Measurements from ENCODE around the gene CYTH4. TPM values are rescaled to one million over a fixed set of nuclear protein-coding genes. Genes with fewer than 3 reads are reported as not detected.

The CYTH4 gene
- total RNA-seq, 1 donor from 2014 or later = 57.1 TPM

DNA sequence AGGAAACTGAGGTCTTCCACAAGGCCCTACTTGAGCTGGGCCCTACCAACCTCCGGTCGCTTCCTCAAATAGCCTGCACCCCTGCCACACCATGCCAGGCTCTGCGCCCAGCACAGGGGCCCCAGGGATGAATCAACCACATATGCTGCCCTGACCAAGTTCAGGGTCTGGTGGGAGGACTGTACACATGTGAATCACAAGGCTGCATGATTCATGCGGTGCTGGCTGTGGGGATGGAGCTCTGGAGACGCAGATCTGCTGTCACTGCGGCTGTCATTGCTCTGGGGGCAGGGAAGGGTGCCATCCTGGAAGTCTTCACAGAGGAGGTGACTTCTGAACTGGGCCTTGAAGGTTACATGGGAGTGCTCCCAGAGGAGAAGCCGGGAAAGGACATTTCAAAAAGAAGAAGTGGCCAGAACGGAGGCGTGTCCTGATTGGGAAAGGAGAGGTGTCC, 21.5 kb downstream of the CYTH4 start:
- H3K27ac Mint-ChIP-seq = peak overlapping the region; percentile 94
- peaks cover 81% of the 10 kb centered on the region for H3K4me1 Mint-ChIP-seq (ENCODE audit: low read depth)
- H3K36me3 Mint-ChIP-seq (ENCODE audit: low read depth) = peaks cover 57% of the 10 kb centered on the region
- peak overlapping the region; percentile 69 for H3K4me3 Mint-ChIP-seq
- no peaks in the 10 kb centered on the region for H3K27me3 Mint-ChIP-seq (ENCODE audit: insufficient read depth)
- H3K9me3 Mint-ChIP-seq = no peaks in the 10 kb centered on the region
- intact Hi-C loops (cut with micrococcal nuclease) = no loop called here
- DNase-seq (ENCODE audit: low spot score) = peak; percentile 29

DNA sequence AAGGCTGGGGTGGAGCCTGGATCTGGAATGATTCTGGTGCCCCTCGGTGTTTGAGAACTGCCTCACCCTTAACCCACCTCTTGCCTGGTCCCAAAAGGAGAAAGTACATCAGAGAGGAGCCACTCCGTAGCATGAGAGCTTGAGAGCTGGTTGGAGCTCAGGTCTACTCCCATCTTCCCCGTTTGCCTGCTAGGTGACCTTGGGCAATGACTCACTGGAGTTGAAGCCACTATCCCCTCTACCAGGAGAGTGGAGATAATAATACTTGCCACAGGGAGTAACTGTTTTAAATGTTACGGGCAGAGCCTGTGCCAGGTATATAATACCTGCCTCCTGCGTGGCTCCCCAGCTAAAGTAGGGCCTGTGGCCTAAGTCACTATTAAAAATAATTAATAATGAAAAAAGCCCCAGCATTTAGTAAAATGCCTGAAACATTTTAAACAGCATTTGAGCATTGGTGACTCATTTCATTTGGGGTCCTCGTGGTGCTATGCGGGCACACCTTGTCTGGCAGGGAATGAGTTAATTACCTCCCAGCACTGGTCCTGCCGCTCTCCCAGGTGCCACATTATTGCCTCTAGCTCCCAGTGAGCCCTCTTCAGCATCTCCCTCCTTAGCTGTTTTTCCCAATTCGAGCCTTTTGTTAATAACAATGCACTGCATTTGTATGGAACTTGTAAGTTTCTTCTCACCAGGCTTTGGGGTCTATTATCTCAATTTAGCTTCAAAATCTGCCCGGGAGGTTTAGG, 22.5 kb downstream of the CYTH4 start:
- intact Hi-C loops (cut with micrococcal nuclease) = no loop called here

DNA sequence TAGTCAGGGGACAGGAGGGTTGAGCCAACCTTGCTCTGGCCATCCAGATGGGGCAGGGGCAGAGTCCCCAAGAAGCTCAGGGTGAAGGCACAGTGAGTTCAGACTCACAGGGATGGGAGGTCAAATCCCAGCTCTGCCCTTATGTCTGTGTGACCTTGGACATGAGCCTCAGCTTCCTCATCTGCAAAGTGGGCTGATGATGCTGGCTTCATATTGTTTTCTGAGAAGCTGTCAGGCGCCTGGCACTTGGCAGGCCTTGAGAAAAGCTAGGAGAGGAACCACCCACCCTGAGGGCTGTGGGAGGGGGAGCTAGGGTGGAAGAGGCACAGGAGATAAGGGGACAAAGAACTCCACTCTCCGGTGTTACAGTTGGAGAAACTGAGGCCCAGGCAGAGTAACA, 23.6 kb downstream of the CYTH4 start:
- H3K4me1 Mint-ChIP-seq (ENCODE audit: low read depth) = peaks cover 83% of the 10 kb centered on the region

More for the DNA sequence above, 22.5 kb downstream of the CYTH4 start:
- Mint-ChIP-seq H3K9me3 (no peaks in the 10 kb centered on the region), H3K27me3 (ENCODE audit: insufficient read depth) (no peaks in the 10 kb centered on the region), H3K4me1 (ENCODE audit: low read depth) (peaks cover 84% of the 10 kb centered on the region), H3K4me3 (no peak overlapping the region), H3K27ac (peak overlapping the region; percentile 100), H3K36me3 (ENCODE audit: low read depth) (peaks cover 65% of the 10 kb centered on the region)
- DNase-seq (ENCODE audit: low spot score) = no peak

DNA sequence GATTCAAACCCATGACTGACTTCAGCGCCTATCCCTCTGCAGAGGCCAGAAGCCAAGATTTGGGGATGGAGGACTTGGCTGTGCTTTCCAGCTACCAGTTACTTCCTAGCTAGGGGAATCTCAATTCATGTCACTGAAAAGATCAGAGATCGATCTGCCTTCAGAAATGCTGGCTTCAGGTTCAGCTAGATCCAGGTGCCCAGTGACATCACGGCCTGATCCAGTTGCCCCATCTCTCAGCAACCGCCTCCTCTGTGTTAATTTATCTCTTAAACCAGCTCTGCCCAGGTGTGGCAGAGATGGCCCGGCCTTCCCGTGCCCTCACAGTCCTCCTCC, 24.2 kb downstream of the CYTH4 start:
- Mint-ChIP-seq H3K9me3 (no peaks in the 10 kb centered on the region), H3K4me3 (peak overlapping the region; percentile 72), H3K27me3 (ENCODE audit: insufficient read depth) (no peaks in the 10 kb centered on the region), H3K36me3 (ENCODE audit: low read depth) (peaks cover 63% of the 10 kb centered on the region), H3K4me1 (ENCODE audit: low read depth) (peaks cover 81% of the 10 kb centered on the region), H3K27ac (peak overlapping the region; percentile 100)
- intact Hi-C loops (cut with micrococcal nuclease) = loop anchor here (1.0 kb wide), 2 partner anchors 8 to 144 kb away; no protein-coding TSS in a partner anchor
- DNase-seq (ENCODE audit: low spot score) = no peak

More for the DNA sequence above, 23.6 kb downstream of the CYTH4 start:
- DNase-seq (ENCODE audit: low spot score) = no peak
- peaks cover 64% of the 10 kb centered on the region for H3K36me3 Mint-ChIP-seq (ENCODE audit: low read depth)
- no peak overlapping the region for H3K4me3 Mint-ChIP-seq
- H3K27me3 Mint-ChIP-seq (ENCODE audit: insufficient read depth) = no peaks in the 10 kb centered on the region
- H3K27ac Mint-ChIP-seq = peak overlapping the region; percentile 100
- intact Hi-C loops (cut with micrococcal nuclease) = loop anchor here (1.0 kb wide), 2 partner anchors 8 to 144 kb away; no protein-coding TSS in a partner anchor
- H3K9me3 Mint-ChIP-seq = no peaks in the 10 kb centered on the region

DNA sequence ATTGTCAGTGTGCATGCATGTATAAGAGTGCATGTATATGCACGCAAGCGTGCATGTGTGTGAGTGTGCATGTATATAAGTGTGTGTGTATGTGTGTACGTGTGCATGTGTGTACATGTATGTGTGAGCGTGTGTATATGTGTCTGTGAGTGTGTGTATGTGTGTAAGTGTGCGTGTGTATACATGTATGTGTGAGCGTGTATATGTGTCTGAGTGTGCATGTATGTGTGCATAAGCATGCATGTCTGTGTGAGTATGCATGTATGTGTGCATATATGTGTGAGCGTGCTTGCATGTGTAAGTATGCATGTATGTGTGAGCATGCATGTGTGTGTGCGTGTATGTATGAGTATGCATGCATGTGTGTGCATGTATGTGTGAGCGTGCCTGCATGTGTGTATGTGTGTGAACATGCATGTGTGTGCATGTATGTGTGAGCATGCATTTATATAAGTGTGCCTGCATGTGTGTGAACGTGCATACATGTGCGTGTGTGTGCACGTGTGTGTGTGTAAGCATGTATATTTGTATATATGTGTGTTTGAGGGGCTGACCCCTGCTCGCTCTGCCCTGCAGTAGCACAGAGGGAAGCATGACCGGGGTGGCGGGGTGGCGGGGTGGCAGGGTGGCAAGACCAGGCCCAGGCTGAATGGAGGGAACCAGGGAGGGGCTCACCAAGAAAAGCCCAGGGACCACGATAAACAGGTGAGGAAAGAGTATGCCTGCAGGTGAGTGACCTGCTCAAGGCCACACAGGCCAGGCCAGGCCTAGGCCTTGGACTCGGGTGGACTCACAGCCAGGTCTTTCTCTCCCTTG, 26.3 kb downstream of the CYTH4 start:
- Mint-ChIP-seq H3K9me3 (no peaks in the 10 kb centered on the region), H3K4me3 (peak overlapping the region; percentile 72), H3K4me1 (ENCODE audit: low read depth) (peaks cover 80% of the 10 kb centered on the region), H3K36me3 (ENCODE audit: low read depth) (peaks cover 61% of the 10 kb centered on the region), H3K27ac (peak overlapping the region; percentile 100), H3K27me3 (ENCODE audit: insufficient read depth) (no peaks in the 10 kb centered on the region)
- intact Hi-C loops (cut with micrococcal nuclease) = no loop called here
- no peak for DNase-seq (ENCODE audit: low spot score)

DNA sequence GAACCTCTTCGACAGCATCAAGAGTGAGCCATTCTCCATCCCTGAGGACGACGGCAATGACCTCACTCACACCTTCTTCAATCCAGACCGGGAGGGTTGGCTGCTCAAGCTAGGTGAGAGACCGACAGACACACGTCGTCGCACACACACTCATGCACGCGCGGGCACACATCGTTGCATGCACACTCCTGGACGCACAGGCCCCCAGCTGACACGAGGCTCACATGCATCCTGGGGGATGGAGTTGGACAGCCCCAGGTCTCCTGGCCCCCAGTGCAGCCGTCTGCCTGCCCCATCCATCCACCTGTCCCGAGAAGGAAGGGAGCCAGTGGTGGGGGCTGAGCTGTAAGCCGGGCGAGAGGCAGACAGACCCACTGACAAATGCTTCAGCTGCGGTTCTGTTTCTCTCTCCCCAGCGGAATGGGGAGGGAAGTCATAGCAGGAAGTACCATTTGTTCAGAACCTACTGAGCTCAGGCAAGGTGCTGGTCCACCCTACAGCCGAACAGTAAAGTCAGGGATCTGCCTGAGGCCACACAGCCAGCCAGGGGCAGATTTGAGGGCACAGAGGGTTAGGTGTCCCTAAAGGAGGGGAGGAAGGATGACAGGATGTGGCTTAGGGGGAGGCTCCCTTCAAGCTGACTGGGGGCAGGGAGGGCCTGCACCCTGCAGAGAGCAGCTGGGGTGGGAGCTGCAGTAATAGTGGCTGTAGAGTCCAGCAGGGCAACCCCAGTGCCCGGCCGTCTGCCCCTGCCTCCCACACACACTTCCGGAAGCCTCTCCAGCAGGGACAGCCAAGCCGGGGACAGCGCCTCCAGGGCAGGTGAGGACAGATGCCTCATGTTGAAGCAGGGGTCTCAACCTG, 27.1 kb downstream of the CYTH4 start:
- intact Hi-C loops (cut with micrococcal nuclease) = no loop called here
- Mint-ChIP-seq H3K4me1 (ENCODE audit: low read depth) (peaks cover 82% of the 10 kb centered on the region), H3K4me3 (peak overlapping the region; percentile 69), H3K27ac (peak overlapping the region; percentile 70), H3K27me3 (ENCODE audit: insufficient read depth) (no peaks in the 10 kb centered on the region), H3K36me3 (ENCODE audit: low read depth) (peaks cover 55% of the 10 kb centered on the region), H3K9me3 (no peaks in the 10 kb centered on the region)
- peak; percentile 59 for DNase-seq (ENCODE audit: low spot score)

DNA sequence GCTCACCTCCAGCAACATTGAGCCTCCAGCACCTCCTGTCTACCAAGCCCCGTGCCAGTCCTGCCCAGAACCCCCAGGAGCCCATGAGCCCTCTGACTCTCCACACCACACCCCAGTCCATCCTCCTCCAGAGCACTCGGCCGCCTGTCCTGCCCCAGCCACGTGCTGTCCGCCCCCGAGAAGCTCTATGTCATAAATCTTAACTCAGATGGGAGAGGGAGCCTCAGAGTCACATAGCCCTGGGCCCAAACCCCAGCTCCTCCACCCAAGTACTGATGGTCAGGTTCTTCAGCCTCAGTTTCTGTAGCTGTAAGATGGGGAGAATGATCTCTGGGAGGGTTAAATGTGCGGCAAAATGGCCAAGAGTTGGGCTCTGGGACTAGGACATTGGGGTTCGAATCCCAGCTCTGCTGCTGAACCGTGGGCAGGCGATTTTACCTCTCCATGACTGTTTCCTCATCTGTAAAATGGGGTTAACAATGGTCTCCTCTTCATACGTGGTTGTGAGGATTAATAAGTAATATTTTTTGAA, 27.8 kb downstream of the CYTH4 start:
- no peak for DNase-seq (ENCODE audit: low spot score)
- Mint-ChIP-seq H3K27ac (peak overlapping the region; percentile 70), H3K9me3 (no peaks in the 10 kb centered on the region), H3K4me3 (peak overlapping the region; percentile 69), H3K36me3 (ENCODE audit: low read depth) (peaks cover 54% of the 10 kb centered on the region), H3K27me3 (ENCODE audit: insufficient read depth) (no peaks in the 10 kb centered on the region), H3K4me1 (ENCODE audit: low read depth) (peaks cover 88% of the 10 kb centered on the region)
- intact Hi-C loops (cut with micrococcal nuclease) = no loop called here

DNA sequence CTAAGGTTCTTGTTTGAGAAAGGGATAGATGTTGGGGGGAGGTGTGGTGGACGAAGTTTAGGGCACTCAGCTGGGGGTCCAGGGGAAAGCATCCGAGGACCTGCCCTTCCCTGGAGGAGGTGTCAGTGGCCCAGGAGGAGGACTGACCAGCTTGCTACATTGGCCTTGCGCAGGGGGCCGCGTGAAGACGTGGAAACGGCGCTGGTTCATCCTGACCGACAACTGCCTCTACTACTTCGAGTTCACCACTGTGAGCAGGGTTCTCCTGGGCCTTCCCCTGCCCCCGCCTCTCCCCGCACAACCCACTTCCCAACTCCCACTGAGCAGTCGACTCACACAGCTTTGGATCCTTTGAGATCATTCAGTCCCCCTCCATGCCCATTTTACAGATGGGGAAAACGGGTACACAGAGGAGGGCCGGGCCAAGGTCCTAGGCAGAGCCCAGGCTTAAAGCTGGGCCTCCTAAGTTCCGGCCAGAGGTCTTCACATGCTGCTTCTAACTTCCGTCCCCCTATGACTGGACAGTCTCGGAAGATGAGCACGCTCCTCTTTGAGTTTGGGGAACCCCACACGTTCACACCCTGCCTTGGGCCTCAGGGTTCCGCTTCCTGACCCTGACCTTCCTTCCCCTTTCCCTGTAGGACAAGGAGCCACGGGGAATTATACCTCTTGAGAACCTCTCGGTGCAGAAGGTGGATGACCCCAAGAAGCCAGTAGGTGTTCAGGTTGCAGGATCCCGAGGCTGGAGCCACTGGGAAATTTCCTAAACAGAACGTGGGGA, 28.7 kb downstream of the CYTH4 start:
- no peaks in the 10 kb centered on the region for H3K9me3 Mint-ChIP-seq
- H3K4me3 Mint-ChIP-seq = no peak overlapping the region
- intact Hi-C loops (cut with micrococcal nuclease) = no loop called here
- H3K27ac Mint-ChIP-seq = no peak overlapping the region
- no peak for DNase-seq (ENCODE audit: low spot score)
- peaks cover 47% of the 10 kb centered on the region for H3K36me3 Mint-ChIP-seq (ENCODE audit: low read depth)
- H3K27me3 Mint-ChIP-seq (ENCODE audit: insufficient read depth) = no peaks in the 10 kb centered on the region
- H3K4me1 Mint-ChIP-seq (ENCODE audit: low read depth) = peaks cover 83% of the 10 kb centered on the region

DNA sequence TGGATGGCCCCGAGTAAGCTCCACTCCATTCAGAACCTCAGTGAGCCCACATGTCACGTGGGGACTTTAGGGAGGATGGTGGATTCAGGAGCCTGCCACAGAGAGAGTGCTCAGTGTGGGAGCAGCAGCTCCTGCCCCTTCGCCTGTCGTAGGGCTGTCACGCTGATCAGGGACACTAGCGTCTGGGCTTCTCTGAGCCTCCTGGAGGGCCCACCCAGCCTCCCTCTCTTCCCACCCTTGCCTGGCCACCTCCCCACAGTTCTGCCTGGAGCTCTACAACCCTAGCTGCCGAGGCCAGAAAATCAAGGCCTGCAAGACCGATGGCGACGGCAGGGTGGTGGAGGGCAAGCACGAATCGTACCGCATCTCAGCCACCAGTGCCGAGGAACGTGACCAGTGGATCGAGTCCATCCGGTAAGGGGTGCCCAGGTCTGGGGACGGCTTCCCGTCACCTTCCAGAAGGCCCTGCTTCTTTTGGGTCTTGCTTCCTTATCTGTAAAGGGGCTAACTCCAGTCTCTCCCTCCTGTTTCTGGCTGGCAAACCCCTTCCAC, 29.5 kb downstream of the CYTH4 start:
- Mint-ChIP-seq H3K4me3 (no peak overlapping the region), H3K27ac (peak overlapping the region; percentile 61), H3K4me1 (ENCODE audit: low read depth) (peaks cover 84% of the 10 kb centered on the region), H3K27me3 (ENCODE audit: insufficient read depth) (no peaks in the 10 kb centered on the region), H3K9me3 (no peaks in the 10 kb centered on the region), H3K36me3 (ENCODE audit: low read depth) (peaks cover 41% of the 10 kb centered on the region)
- intact Hi-C loops (cut with micrococcal nuclease) = no loop called here
- DNase-seq (ENCODE audit: low spot score) = no peak

DNA sequence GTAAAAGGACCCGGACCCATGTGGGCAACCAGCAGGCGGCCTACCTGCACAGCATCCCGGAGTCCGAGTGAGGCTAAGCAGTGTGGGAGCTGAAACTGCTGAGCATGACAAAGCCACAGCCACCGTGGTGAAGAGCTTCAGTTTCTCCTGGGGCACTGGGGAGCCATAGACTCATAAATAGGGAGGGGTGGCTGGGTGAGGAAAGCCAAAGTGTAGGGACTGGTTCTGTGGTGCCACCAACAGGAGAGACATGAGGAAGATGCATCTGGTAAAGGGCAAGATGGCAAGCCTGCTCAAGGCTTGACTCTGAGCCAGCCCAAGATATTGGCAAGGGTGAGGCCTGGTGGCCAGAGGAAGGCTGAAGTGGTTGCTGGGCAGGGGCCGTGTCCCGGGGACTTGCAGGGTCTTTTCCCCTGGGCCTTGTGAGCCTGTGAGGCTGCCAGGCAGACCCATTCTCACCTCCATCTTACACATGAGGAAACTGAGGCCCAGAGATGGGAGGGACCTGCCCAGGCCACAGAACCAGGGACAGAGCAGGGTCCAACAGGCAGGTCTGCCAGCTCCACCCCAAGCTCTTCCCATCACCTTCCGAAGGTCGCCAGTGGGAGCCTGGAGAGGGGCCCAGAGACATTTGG, 30.4 kb downstream of the CYTH4 start:
- no peak overlapping the region for H3K4me3 Mint-ChIP-seq
- no peaks in the 10 kb centered on the region for H3K27me3 Mint-ChIP-seq (ENCODE audit: insufficient read depth)
- peak overlapping the region; percentile 61 for H3K27ac Mint-ChIP-seq
- no peaks in the 10 kb centered on the region for H3K9me3 Mint-ChIP-seq
- intact Hi-C loops (cut with micrococcal nuclease) = no loop called here
- DNase-seq (ENCODE audit: low spot score) = no peak
- H3K36me3 Mint-ChIP-seq (ENCODE audit: low read depth) = peaks cover 40% of the 10 kb centered on the region
- H3K4me1 Mint-ChIP-seq (ENCODE audit: low read depth) = peaks cover 79% of the 10 kb centered on the region

Data from activated T-helper 1 cell treated with anti-CD3 and anti-CD28 coated beads, Interleukin-12 subunit alpha, Interleukin-12 subunit beta, Interleukin-2, Interleukin-4 antibody, amounts not matched to agents 30 ng/mL and 10 ng/mL and 1 ng/mL, durations not matched to agents 14 hours and 24 hours and 36 hours (primary cell).